Renal pelvis (tissue), 4 donors: ENCODE measurements around the gene OR10A6. TPM values are rescaled to one million over a fixed set of nuclear protein-coding genes. Genes with fewer than 3 reads are reported as not detected.

Experiments used
- DNase-seq: peaks from one replicate; pipeline ENCODE4 v3.0.0-alpha.2; 2013
- polyA plus RNA-seq, 3 donors: library from polyadenylated mRNA; unstranded; fragments of 120-200 nt; gene quantifications; one replicate each; pipeline ENCODE4 v1.2.1, GENCODE V29; 2013; ENCODE audit not compliant: insufficient read length in 3 of 3

OR10A6 gene
- polyA plus RNA-seq, 3 donors: not detected

DNA sequence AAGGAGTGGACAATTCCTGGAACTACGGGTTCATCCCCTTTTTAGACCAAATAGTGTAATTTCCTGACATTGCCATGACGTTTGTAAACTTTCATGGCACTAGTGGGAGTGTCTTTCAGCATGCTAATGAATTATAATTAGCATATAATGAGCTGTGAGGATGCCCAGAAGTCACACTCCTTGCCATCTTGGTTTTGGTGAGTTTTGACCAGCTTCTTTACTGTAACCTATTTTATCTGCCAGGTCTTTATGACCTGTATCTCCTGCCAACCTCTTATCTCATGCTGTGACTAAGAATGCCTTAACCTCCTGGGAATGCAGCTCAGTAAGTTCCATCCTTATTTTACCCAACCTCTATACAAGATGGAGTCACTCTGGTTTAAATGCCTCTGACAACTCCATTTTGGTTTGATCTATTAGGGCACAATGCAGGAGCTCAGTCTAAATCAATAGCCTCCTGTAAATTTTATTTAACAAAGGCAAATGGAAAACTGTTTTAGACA is 20.7 kb downstream of the OR10A6 start:
- no peak for DNase-seq

DNA sequence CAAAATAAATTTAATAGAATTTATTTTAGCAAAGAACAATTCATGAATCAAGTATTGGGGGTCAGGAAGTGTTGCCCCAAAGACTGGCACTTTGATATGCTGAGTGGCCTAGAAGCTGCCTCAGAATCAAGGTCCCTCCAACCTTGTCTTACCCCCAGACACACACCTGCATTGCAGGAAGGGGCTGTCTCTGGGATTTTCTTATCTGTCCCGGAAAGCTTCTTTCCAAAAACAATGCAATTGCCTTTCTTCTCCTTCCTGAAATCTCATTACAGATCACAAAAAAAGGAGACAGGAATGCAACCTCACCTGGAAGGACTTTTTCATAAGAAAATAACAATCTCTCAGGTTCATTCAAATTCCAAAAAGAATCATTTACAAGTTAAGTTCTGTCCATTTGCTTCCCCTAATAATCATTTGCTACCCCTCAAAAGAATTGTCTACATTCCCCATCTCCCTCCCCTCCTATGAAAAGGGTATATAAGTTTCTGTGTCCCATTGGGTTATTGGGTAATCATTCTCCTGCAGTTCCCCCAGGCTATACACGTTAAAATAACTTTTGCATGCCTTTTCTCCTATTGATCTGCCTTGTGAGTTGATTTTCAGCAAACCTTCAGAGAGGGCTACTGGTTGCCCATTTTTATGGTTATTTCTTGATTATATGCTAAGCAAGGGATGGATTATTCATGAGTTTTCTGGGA is 21.3 kb downstream of the OR10A6 start:
- DNase-seq: no peak

DNA sequence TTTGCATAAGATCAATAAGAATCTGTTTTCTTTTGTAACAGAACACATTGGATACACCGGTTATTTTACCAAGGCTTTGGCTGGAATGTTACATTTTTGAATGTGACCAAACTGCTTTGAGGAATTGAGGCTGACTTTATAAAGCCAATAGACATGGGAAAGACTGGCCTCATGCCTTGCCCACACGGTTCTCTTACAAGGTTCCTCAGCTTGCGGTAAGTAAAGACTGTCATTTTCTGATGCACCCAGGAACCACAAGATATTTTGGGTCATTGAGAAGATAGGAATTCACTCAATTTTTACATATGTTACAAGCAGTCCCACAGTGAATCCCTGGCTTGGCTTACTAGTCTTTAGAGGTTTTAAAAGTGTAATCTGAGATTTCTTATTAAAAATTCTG is 23.9 kb downstream of the OR10A6 start:
- no peak for DNase-seq

DNA sequence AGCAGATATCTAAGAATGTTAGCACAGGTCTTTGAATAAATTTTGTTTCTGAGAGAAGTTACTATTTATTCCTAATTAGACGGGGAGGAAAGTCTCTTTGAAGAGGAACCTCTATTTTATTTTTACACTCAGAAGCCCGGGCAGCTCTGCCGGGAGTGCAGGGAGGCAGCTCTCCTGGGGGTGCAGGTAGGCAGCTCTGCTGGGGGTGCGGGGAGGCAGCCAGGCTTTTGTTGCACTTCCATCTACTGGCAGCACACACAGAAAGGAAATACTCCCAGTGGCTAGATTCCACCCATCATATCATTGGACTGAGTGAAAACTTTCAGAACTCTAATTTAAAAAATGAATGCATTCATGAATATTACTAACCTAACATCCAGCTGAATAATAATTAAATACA is 24.6 kb downstream of the OR10A6 start:
- no peak for DNase-seq

- no peak for DNase-seq
Measured at GRCh38 chr11:7905961-7906429, 25.1 kb downstream of the OR10A6 start.

DNA sequence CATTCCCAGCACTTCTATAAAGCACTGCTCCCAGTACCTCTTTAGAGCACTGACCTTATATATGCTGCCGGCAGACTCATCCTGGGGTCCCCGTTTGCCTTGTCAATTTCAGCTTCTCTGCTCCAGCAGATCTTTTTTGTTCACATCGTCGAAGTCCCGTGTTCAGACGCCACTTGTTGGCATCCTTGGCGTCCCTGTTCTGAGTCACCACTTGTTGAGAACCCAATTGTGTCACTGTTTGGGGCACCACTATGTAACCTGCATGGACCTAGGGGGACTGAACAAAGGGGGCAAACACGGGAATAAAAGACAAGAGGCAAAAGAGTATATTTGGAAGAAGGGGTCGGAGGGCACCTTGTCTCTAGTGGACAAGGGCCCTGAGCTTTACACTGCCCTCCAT is 25.5 kb downstream of the OR10A6 start:
- no peak for DNase-seq

DNA sequence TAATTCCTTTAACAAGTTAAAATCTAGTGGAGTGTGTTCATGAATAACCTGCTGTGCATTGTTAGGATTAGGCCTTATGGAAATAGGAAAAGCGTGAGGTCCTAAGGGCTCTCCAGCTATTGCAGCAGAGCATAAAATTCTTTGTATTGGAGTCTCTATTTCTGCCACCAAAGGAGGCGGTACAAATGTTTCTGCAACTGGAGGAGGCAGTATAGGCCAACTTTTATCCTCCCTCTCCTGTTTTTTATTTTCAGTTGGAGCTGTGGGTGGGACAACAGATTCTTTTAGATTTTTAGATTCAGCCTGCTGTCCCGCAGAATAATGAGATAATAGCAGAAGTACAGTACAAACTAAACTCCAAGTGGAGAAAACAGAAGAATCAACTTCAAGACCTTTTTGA is 26.2 kb downstream of the OR10A6 start:
- DNase-seq: no peak

DNA sequence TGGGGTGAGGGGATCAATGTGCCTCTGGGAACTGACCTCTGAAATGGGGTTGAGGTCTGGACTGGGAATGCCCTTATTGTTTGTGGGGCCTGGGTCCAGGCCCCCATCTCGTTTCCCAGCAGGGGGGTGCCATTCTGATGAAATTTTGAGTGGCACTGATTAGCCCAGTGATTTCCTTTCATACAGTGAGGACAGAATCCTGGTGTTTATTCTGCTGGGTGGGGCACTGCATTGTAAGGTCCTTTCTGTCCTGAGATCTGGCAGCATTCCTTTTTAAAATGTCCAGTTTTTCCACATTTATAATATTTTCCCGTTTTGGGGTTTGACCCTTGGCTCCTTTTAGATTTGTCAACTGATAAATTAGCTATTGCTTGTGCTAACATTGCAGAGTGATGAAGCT is 27.1 kb downstream of the OR10A6 start:
- DNase-seq: no peak

DNA sequence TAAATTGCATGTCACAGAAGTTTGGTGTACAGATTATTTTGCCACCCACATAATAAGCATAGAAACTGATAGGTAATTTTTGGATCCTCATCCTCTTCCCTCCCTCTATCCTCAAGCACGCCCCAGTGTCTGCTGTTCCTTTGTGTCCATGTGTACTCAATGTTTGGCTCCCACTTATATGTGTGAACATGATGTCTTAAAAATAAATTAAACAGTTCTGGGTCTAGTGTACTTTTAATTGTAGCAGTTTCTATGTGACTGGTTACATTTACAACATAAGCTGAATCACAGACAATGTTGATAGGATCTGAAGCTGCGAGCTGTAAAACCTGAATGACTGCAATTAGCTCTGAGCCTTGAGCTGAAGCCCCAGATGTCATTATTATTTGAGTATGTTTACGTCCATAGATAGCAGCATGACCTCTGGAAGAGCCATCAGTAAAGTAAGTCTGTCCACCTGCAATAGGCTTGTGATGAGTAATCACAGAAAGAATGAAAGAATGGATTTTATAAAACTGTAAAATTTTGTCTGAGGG is 29.7 kb downstream of the OR10A6 start:
- DNase-seq: no peak

- no peak for DNase-seq
Measured at GRCh38 chr11:7900686-7901085, 30.4 kb downstream of the OR10A6 start.

GRCh38 chr11:7899418-7899817 is 31.6 kb downstream of the OR10A6 start:
- no peak for DNase-seq

DNA sequence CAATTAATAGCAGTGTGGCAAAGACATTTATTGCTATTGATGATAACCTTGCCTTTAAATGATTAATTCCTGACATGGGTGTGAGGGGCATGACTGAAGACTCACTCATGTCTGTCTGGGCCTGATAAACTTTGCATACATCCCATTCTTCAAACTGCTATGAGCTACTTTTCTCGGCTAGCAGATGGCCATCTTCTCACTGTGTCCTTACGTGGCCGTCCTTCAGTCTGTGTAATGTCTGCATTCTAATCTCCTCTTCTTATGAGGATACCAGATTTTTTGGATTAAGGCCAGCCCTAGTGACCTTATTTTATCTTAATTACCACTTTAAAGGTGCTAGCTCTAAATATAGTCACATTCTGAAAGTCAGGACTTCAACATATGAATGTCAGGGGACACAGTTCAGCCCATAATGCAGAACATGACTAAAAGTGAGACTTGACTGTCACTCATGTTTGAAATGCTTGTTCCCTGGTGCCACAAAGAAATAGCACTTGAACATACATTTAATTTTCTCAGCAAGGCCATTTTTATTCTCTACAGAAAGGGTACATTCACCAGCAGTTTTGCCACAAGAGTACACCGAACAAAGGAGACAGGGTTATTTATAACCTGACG is 32.3 kb downstream of the OR10A6 start:
- DNase-seq: no peak

- no peak for DNase-seq
Measured at GRCh38 chr11:7896009-7896785, 34.9 kb downstream of the OR10A6 start.

DNA sequence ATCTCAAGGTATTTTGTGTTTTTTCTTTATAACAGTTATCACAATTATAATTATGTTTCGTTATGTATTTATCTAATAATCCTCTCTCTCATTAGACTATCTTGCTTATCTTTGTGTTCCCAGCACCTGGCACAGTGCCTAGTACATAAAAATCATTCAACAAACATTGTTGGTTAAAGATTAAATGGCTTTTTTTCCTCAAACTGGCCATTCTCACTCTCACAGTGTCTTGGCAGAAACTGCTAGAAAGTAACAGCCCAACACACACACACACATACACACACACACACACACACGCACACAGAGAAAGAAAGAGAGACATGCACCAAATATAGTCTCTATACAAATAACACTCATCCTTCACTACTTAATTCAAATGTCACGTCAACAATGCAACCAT is 36.8 kb downstream of the OR10A6 start:
- no peak for DNase-seq

DNA sequence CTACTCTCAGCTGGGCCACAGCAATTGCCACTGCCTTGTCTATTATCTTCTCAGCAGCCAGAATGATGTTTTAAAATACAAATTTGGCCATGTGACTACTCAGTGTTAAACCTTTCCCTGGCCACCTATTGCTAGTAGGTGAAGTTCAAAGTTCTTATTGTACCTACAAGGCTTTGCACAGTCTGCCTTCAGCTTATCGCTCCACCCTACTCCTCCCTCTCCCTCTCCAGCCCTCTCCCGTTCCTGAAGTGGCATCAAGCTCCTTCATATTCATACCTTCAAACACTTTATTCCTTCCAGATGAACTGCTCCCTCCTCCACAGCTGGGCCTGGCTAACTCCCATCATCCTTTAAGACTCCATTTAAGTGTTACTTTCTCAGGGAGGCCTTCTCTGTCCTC is 37.3 kb downstream of the OR10A6 start:
- no peak for DNase-seq

GRCh38 chr11:7892840-7893254 is 38.2 kb downstream of the OR10A6 start:
- peak; percentile 49 for DNase-seq

GRCh38 chr11:7892059-7892699 is 38.9 kb downstream of the OR10A6 start:
- DNase-seq: no peak

- DNase-seq: peak; percentile 68
Measured at GRCh38 chr11:7890417-7891172, 40.5 kb downstream of the OR10A6 start.

DNA sequence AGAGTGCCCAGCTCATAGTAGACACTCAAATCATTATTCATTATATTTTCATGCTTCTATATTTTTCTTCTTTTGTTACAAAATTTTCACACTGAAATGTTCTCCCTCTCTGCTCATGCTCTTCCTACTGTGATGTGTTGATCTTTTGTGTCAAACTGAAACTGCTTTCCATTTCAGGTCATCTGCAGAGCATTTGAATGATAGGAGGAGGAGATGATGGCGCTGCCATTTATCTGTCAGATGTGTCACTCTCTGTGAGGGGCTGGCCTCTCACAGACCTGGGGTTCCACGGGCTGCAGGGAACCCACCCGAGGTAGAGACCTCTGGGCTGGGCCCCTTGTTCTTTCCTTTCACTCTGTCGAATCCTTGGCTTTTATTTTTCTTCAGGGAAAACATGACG is 41.1 kb downstream of the OR10A6 start:
- DNase-seq: no peak

DNA sequence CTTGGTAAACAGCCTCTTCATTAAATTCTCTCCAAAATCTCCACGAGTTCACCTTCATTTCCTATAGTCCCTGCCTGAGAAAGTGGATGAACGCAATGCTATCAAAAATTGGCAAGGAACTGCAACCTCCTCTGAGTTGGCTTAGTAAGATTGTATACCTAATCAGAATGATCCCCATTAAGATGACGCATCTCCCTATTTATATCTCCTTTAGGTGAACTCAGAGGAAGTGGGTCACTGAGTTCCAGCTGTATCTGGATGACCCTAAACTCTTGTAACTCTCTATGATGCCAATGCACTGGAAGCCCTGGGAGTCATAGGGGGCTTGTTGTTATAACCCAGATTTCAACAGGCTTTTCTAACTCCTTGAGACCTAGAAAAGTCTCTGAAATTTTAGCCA is 48.2 kb downstream of the OR10A6 start:
- DNase-seq: no peak
